Keratinocyte (primary cell): ENCODE data around the gene MOK. TPM values are rescaled to one million over a fixed set of nuclear protein-coding genes. Genes with fewer than 3 reads are reported as not detected.
A peak's percentile ranks its signal among the peaks of the same experiment; 100 is the strongest.

Source experiments
- DNase-seq: peaks from one replicate; pipeline ENCODE4 v3.0.0-alpha.2; 2011; ENCODE audit warnings: low read depth, missing footprints, low spot score
- FAIRE-seq: peaks from 2 replicates; lab custom pipeline; 2011; peaks lifted over from hg19 to GRCh38; lab: Jason Lieb, UNC
- H2AFZ ChIP-seq: 2 replicates; pipeline ENCODE4 v1.6.0; 2012; ENCODE audit warnings: low read length, control low read depth, inconsistent platforms; ENCODE audit not compliant: control insufficient read depth
- H3K27ac ChIP-seq: 2 replicates; pipeline ENCODE4 v1.5.1; 2011; ENCODE audit warnings: low read length; ENCODE audit not compliant: control insufficient read depth, insufficient read depth
- H3K27me3 ChIP-seq: 3 replicates; pipeline ENCODE4 v1.6.0; 2011; ENCODE audit warnings: low read length; ENCODE audit not compliant: control insufficient read depth, insufficient read depth; ENCODE audit errors: extremely low read depth
- H3K36me3 ChIP-seq, 2 experiments: 2 replicates in 1 of 2; 3 replicates in 1 of 2; pipeline ENCODE4 v1.5.1; 2011; ENCODE audit warnings: low read length in 2 of 2, mild to moderate bottlenecking in 1 of 2; ENCODE audit not compliant: control insufficient read depth in 2 of 2, insufficient read depth in 2 of 2; ENCODE audit errors: extremely low read depth in 1 of 2
- H3K4me1 ChIP-seq: 3 replicates; pipeline ENCODE4 v1.5.1; 2011; ENCODE audit warnings: low read length; ENCODE audit not compliant: control insufficient read depth, insufficient read depth; ENCODE audit errors: extremely low read depth
- H3K4me2 ChIP-seq: 3 replicates; pipeline ENCODE4 v1.6.0; 2011; ENCODE audit warnings: low read depth, low read length; ENCODE audit not compliant: control insufficient read depth, insufficient read depth; ENCODE audit errors: extremely low read depth
- H3K4me3 ChIP-seq, 3 experiments: fragments of 200-600 bp in 1 of 3; sonication (generic) in 1 of 3; 2 replicates in 2 of 3; 3 replicates in 1 of 3; pipeline ENCODE4 v1.5.1; 2011 to 2016; ENCODE audit warnings: low read length in 3 of 3, mild to moderate bottlenecking in 3 of 3, control low read depth in 2 of 3, inconsistent platforms in 1 of 3, low read depth in 1 of 3, mixed read lengths in 1 of 3, mixed run types in 1 of 3, moderate library complexity in 1 of 3; ENCODE audit not compliant: control insufficient read depth in 2 of 3, insufficient read depth in 2 of 3; ENCODE audit errors: extremely low read depth in 1 of 3
- H3K79me2 ChIP-seq: 2 replicates; pipeline ENCODE4 v1.6.0; 2012; ENCODE audit warnings: low read length; ENCODE audit not compliant: control insufficient read depth, insufficient read depth
- H3K9ac ChIP-seq: 3 replicates; pipeline ENCODE4 v1.6.0; 2011; ENCODE audit warnings: low read length; ENCODE audit not compliant: control insufficient read depth, insufficient read depth; ENCODE audit errors: extremely low read depth
- H3K9me1 ChIP-seq: 3 replicates; pipeline ENCODE4 v1.6.0; 2011; ENCODE audit warnings: low read length; ENCODE audit not compliant: control insufficient read depth, insufficient read depth; ENCODE audit errors: extremely low read depth
- H3K9me3 ChIP-seq: 2 replicates; pipeline ENCODE4 v1.5.1; 2012; ENCODE audit warnings: low read depth, low read length; ENCODE audit not compliant: control insufficient read depth
- H4K20me1 ChIP-seq: 3 replicates; pipeline ENCODE4 v1.6.0; 2011; ENCODE audit warnings: low read length; ENCODE audit not compliant: control insufficient read depth, insufficient read depth; ENCODE audit errors: extremely low read depth
- CTCF ChIP-seq, 3 experiments: IDR thresholded peaks in 1 of 3; conservative IDR thresholded peaks in 1 of 3; optimal IDR thresholded peaks in 1 of 3; 2 replicates in 2 of 3; 3 replicates in 1 of 3; pipeline versions ENCODE3 to v1.5.1; 2011; ENCODE audit warnings: low read length in 3 of 3, mild to moderate bottlenecking in 3 of 3, moderate library complexity in 2 of 3, control low read depth in 1 of 3, inconsistent platforms in 1 of 3; ENCODE audit not compliant: insufficient read depth in 2 of 3; ENCODE audit errors: extremely low read depth in 1 of 3
- EZH2 ChIP-seq: IDR thresholded peaks from one replicate; pipeline ENCODE4 v1.6.1; 2012; ENCODE audit warnings: inconsistent platforms, mild to moderate bottlenecking, low read length, moderate library complexity
- dilution Hi-C: fragments of 300-500 bp; cut with MboI; formaldehyde crosslinking; loops from one replicate; pipeline ENCODE4 v1.7.0; 2020; ENCODE audit warnings: low sequenced_read_pairs; ENCODE audit not compliant: extremely low pct_ligation_motif_present
- polyA plus RNA-seq, 5 experiments: library from polyadenylated mRNA; depleted of rRNA in 3 of 5; stranded (reverse) in 3 of 5; stranded (forward) in 1 of 5; unstranded in 1 of 5; fragments of >200 nt; gene quantifications; 1 replicate in 1 of 5; 2 replicates in 3 of 5; 3 replicates in 1 of 5; pipeline versions ENCODE4 v1.2.1 to v1.2.3, GENCODE V29; 2011 to 2012; ENCODE audit warnings: missing spikeins in 2 of 5, low read depth in 1 of 5, low replicate concordance in 1 of 5

Gene MOK
- polyA plus RNA-seq, 1 donor (not counting 4 experiments of a cell fraction or from before 2014, with no cell fraction given) = 38.1 TPM

DNA sequence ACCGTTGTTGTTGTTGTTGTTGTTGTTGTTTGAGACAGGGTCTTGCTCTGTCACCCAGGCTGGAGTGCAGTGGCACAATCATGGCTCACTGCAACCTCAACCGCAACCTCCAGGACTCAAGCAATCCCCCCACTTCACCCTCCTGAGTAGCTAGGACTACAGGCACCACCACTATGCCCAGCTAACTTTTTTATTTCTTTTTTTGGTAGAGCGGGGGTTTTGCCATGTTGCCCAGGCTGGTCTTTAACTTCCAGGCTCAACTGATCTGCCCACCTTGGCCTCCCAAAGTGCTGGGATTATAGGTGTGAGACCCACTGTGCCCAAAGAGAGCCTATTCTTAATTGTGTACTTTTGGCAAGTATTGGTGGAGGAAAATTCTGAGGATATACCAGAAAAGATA, 25.7 kb downstream of the MOK start:
- H4K20me1 ChIP-seq = no peaks in the 10 kb centered on the region
- no peaks in the 10 kb centered on the region for H3K79me2 ChIP-seq
- peak overlapping the region; percentile 22 for H3K4me2 ChIP-seq
- H3K9me1 ChIP-seq = no peaks in the 10 kb centered on the region
- no peaks in the 10 kb centered on the region for H3K9me3 ChIP-seq
- peak overlapping the region; percentile 86 for H3K27ac ChIP-seq
- no peak overlapping the region for H2AFZ ChIP-seq
- H3K36me3 ChIP-seq = peaks cover 3 to 7% of the 10 kb centered on the region in 2 experiments
- dilution Hi-C loops = no loop called here
- H3K4me3 ChIP-seq = no peak overlapping the region
- DNase-seq = no peak
- FAIRE-seq = no peak
- no peak for TF ChIP-seq EZH2
- no peak for TF ChIP-seq CTCF (optimal IDR thresholded peaks at IDR 0.05 in 1 of 3, IDR thresholded peaks at IDR 0.05 in 1 of 3, conservative IDR thresholded peaks at IDR 0.05 in 1 of 3; ENCODE audit: extremely low read depth in 1 of 3, insufficient read depth in 2 of 3, low read length in 3 of 3)
- H3K27me3 ChIP-seq = no peaks in the 10 kb centered on the region
- H3K9ac ChIP-seq = peak overlapping the region; percentile 71
- H3K4me1 ChIP-seq = peaks cover 32% of the 10 kb centered on the region

DNA sequence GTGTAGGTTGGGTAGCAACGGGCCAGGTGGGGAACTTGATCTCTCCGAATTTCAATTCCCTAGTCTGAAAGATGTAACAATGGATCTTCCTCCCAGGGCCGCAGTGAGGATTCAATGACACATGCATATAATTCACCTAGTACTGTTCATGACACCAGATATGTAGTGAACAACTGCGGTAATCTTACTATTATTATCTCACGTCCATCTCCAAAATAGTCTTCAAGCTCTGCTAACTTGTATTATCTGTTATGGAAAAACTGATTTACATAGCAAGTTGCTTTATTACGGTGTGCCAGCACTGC, 26.4 kb downstream of the MOK start:
- H3K4me1 ChIP-seq = peaks cover 32% of the 10 kb centered on the region
- H3K9me3 ChIP-seq = no peaks in the 10 kb centered on the region
- H4K20me1 ChIP-seq = no peaks in the 10 kb centered on the region
- H3K9me1 ChIP-seq = no peaks in the 10 kb centered on the region
- peak overlapping the region; percentile 86 for H3K27ac ChIP-seq
- FAIRE-seq = peak; percentile 41
- H3K36me3 ChIP-seq = peaks cover 3 to 7% of the 10 kb centered on the region in 2 experiments
- no peak overlapping the region for H3K4me2 ChIP-seq
- no peak overlapping the region for H3K9ac ChIP-seq
- H3K27me3 ChIP-seq = no peaks in the 10 kb centered on the region
- DNase-seq = no peak
- TF ChIP-seq EZH2 (no peak), CTCF (optimal IDR thresholded peaks at IDR 0.05 in 1 of 3, IDR thresholded peaks at IDR 0.05 in 1 of 3, conservative IDR thresholded peaks at IDR 0.05 in 1 of 3; ENCODE audit: extremely low read depth in 1 of 3, insufficient read depth in 2 of 3, low read length in 3 of 3) (no peak)
- H3K79me2 ChIP-seq = no peaks in the 10 kb centered on the region
- H2AFZ ChIP-seq = no peak overlapping the region
- dilution Hi-C loops = no loop called here
- H3K4me3 ChIP-seq = no peak overlapping the region
